WERI-Rb-1 (cell line): ENCODE measurements around the gene TMEM203.

Experiments used
- DNase-seq: peaks from one replicate; pipeline ENCODE4 v3.0.0-alpha.2; 2020
- H3K27ac ChIP-seq: fragments of 250-450 bp; sonication (Bioruptor Pico); 2 replicates; pipeline ENCODE4 v1.5.1; 2020; ENCODE audit warnings: mild to moderate bottlenecking, moderate library complexity
- H3K27me3 ChIP-seq: fragments of 250-450 bp; sonication (Bioruptor Pico); 2 replicates; pipeline ENCODE4 v1.5.1; 2021; ENCODE audit warnings: mild to moderate bottlenecking, low read depth, moderate library complexity; ENCODE audit not compliant: insufficient read depth, severe bottlenecking
- H3K36me3 ChIP-seq: fragments of 250-450 bp; sonication (Bioruptor Pico); 2 replicates; pipeline ENCODE4 v1.5.1; 2020; ENCODE audit warnings: mild to moderate bottlenecking, moderate library complexity
- H3K4me3 ChIP-seq: 2 replicates; pipeline ENCODE4 v1.5.1; 2011; ENCODE audit warnings: low read depth, mild to moderate bottlenecking, control low read depth, low read length
- H3K9me3 ChIP-seq: fragments of 250-450 bp; sonication (Bioruptor Pico); 2 replicates; pipeline ENCODE4 v1.5.1; 2021; ENCODE audit warnings: mild to moderate bottlenecking, moderate library complexity; ENCODE audit not compliant: severe bottlenecking
- TF ChIP-seq, protein P1 (sequence below): IDR thresholded peaks from 2 replicates; pipeline ENCODE4 v1.5.1; 2011; ENCODE audit warnings: low read depth, mild to moderate bottlenecking, control low read depth, inconsistent platforms, low read length

TMEM203 gene

DNA sequence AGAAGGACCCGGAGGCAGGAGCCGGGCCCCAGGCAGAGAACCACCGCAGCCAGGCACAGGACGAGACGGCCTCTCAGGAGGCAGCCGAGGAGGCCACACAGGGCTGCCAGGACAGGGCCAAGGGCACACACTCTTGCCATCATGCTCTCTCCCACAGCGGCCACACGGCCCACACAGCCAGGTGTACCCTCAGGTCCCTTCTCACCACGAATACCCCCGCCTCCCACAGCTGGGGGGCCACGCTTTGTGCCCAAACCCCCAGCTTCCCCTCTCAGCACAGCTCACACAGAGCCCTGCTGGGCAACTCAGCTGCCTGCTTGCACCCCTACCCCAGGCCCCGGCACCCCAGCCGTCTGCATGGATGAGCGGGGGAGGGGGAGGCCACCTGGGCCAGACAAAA is 11.7 kb downstream of the TMEM203 start:
- Histone ChIP-seq H3K27ac (peak overlapping the region; percentile 77), H3K27me3 (no peaks in the 10 kb centered on the region), H3K4me3 (no peak overlapping the region), H3K36me3 (peaks cover 4% of the 10 kb centered on the region; the same call in 1 of the 2 replicates), H3K9me3 (no peaks in the 10 kb centered on the region)
- TF ChIP-seq, protein P1, sequence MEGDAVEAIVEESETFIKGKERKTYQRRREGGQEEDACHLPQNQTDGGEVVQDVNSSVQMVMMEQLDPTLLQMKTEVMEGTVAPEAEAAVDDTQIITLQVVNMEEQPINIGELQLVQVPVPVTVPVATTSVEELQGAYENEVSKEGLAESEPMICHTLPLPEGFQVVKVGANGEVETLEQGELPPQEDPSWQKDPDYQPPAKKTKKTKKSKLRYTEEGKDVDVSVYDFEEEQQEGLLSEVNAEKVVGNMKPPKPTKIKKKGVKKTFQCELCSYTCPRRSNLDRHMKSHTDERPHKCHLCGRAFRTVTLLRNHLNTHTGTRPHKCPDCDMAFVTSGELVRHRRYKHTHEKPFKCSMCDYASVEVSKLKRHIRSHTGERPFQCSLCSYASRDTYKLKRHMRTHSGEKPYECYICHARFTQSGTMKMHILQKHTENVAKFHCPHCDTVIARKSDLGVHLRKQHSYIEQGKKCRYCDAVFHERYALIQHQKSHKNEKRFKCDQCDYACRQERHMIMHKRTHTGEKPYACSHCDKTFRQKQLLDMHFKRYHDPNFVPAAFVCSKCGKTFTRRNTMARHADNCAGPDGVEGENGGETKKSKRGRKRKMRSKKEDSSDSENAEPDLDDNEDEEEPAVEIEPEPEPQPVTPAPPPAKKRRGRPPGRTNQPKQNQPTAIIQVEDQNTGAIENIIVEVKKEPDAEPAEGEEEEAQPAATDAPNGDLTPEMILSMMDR = no peak
- DNase-seq = no peak

DNA sequence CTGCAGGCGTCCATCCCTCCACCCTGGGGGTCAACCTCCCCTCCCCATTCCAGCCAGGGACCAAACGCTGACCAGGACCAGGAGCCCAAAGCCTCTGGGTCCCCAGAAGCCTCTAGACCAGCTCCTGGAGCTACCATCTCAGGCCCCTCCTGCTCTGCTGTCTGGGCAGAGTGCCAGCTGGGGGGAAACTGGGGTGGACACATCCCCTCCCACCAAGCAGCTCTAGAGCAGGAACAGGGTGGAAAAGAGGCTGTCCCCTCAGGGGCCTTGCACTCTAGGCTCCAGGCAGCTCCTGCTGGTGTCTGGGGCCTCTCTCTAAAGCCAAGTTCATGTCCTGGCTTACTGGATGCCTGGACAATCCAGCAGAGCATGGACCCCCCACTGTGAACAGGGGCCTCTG is 12.6 kb downstream of the TMEM203 start:
- Histone ChIP-seq H3K4me3 (no peak overlapping the region), H3K36me3 (peaks cover 4% of the 10 kb centered on the region; the same call in 1 of the 2 replicates), H3K9me3 (no peaks in the 10 kb centered on the region), H3K27me3 (no peaks in the 10 kb centered on the region), H3K27ac (no peak overlapping the region)
- TF ChIP-seq, protein P1 = no peak
- DNase-seq = no peak

DNA sequence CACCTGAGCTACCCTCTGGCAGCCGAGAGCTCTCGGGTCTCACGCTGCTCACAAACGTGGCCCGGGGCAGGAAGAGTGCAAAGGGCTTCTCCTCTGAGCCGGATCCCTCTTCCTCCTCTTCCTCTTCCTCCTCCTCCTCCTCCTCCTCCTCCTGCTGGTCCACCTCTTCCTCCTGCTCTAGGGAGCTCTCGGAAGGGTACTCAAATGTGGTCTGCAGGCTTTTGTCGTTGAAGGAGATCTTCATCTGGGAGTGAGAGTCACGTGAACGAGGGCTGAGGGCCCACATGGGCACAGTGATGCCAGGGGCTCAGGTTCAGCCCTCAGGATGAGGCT is 13.0 kb downstream of the TMEM203 start:
- no peaks in the 10 kb centered on the region for H3K27me3 ChIP-seq
- TF ChIP-seq, protein P1 = no peak
- H3K27ac ChIP-seq = no peak overlapping the region
- peaks cover 4% of the 10 kb centered on the region; the same call in 1 of the 2 replicates for H3K36me3 ChIP-seq
- H3K9me3 ChIP-seq = no peaks in the 10 kb centered on the region
- DNase-seq = no peak
- no peak overlapping the region for H3K4me3 ChIP-seq

DNA sequence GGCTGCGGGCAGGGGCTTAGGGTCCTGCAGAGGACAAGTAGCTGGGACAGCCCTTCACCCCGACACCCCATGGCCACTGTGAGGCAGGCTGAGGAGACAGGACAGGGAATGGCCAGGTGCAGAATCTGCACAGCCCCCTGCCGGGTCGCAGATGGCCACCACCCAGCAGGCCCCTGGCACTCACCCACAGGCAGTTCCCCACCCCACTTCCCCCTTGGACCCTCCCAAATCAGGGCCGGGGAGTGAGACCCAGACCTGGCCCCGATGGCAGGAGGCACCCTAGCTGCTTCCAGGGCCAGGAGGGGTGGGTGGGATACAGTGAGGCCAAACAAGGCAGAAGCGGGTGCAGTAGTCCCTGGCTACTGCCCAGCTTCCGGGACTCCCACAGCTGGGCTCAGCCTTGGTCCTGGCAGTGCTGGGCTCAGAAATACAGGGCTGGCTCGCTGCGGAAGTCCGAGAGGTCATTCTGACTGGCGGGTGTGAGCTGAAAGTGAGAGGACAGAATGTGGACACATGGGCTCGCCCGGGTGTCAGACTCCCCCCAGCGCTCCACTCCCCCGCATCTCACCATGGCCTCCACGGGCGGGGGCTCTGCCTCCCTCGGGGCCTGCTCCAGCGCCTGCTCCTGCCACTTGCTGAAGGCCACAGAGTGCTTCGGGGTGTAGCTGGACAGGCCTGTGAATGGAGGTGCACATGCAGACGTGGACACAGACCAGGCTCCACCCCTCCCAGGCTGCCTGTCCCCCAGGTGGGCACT is 13.6 kb downstream of the TMEM203 start:
- Histone ChIP-seq H3K9me3 (no peaks in the 10 kb centered on the region), H3K27ac (no peak overlapping the region), H3K27me3 (no peaks in the 10 kb centered on the region), H3K36me3 (peaks cover 4% of the 10 kb centered on the region; the same call in 1 of the 2 replicates), H3K4me3 (no peak overlapping the region)
- TF ChIP-seq, protein P1 = no peak
- no peak for DNase-seq

DNA sequence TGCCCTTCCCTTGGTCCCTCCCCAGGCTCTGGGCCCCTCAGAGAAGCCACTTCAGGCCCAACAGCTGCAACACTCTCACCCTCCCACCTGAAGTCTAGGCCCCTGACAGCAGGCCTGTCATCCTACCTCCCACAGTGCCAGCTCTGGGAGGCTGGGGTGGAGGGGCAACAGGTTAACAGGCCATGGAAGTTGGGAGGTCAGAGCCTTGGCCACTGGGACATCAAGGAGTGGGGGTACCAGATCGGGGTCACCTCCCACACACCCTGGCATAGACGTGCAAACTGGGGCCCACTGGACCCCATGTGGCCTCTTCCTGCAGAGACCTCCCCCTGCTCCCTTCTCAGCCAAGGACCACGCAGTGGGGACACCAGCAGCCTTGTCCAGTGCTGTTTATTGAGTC is 14.2 kb downstream of the TMEM203 start:
- peaks cover 4% of the 10 kb centered on the region; the same call in 1 of the 2 replicates for H3K36me3 ChIP-seq
- DNase-seq = no peak
- H3K4me3 ChIP-seq = no peak overlapping the region
- H3K9me3 ChIP-seq = no peaks in the 10 kb centered on the region
- no peak overlapping the region for H3K27ac ChIP-seq
- no peaks in the 10 kb centered on the region for H3K27me3 ChIP-seq
- TF ChIP-seq, protein P1 = no peak
